PC-3 (cell line): ENCODE measurements around the gene EHD4. TPM values are rescaled to one million over a fixed set of nuclear protein-coding genes. Genes with fewer than 3 reads are reported as not detected.

ENCODE experiments used
- ATAC-seq: fragments of 200-7000 bp; cut with Tn5 transposase; 2 replicates; pipeline ENCODE4 v1.9.1; 2020; ENCODE audit warnings: mild to moderate bottlenecking, moderate library complexity
- BruUV-seq: library from RNA; stranded (reverse); fragments of 400-500 nt; replicated peaks from 2 replicates; lab custom pipeline; 2021; lab: Mats Ljungman, UMichigan
- CTCF ChIA-PET: fragments of 300-600 bp; sonication (Branson Sonifier 250); formaldehyde crosslinking; loops from one replicate; lab custom pipeline; 2022; ENCODE audit warnings: antibody characterized with exemption; lab: Charles Lee
- POLR2A ChIA-PET: fragments of 300-600 bp; sonication (Branson Sonifier 250); formaldehyde crosslinking; loops from one replicate; lab custom pipeline; 2022; ENCODE audit warnings: antibody characterized with exemption; ENCODE audit not compliant: unreplicated experiment; lab: Charles Lee
- DNase-seq: peaks from one replicate; pipeline ENCODE4 v3.0.0-alpha.2; 2015
- H2AFZ ChIP-seq: fragments of 300-600 bp; sonication (generic); 2 replicates; pipeline ENCODE4 v1.6.0; 2016; ENCODE audit warnings: antibody characterized with exemption, low read length
- H3F3A ChIP-seq: fragments of 300-600 bp; sonication (generic); one replicate; pipeline ENCODE4 v1.6.0; 2017; ENCODE audit warnings: antibody characterized with exemption, low read length, control low read depth, mild to moderate bottlenecking; ENCODE audit not compliant: unreplicated experiment
- H3K27ac ChIP-seq: fragments of 300-600 bp; sonication (generic); 2 replicates; pipeline ENCODE4 v1.5.1; 2016; ENCODE audit warnings: mild to moderate bottlenecking, low read length
- H3K27me3 ChIP-seq: fragments of 300-600 bp; sonication (generic); 2 replicates; pipeline ENCODE4 v1.6.1; 2016; ENCODE audit warnings: low read length, mixed read lengths
- H3K36me3 ChIP-seq: fragments of 300-600 bp; sonication (generic); 2 replicates; pipeline ENCODE4 v1.6.1; 2016; ENCODE audit warnings: low read depth, mixed run types, low read length, mixed read lengths
- H3K4me1 ChIP-seq: fragments of 300-600 bp; sonication (generic); 2 replicates; pipeline ENCODE4 v1.5.1; 2016; ENCODE audit warnings: low read length; ENCODE audit not compliant: insufficient read depth
- H3K4me2 ChIP-seq: fragments of 300-600 bp; sonication (generic); 2 replicates; pipeline ENCODE4 v1.6.0; 2016; ENCODE audit warnings: low read length
- H3K4me3 ChIP-seq: fragments of 300-600 bp; sonication (generic); 2 replicates; pipeline ENCODE4 v1.5.1; 2016; ENCODE audit warnings: mild to moderate bottlenecking, low read length, mixed read lengths
- H3K79me2 ChIP-seq: fragments of 300-600 bp; sonication (generic); 2 replicates; pipeline ENCODE4 v1.6.1; 2017; ENCODE audit warnings: low read length, mixed read lengths
- H3K9ac ChIP-seq: fragments of 300-600 bp; sonication (generic); 2 replicates; pipeline ENCODE4 v1.6.0; 2016; ENCODE audit warnings: mild to moderate bottlenecking, low read length
- H3K9me2 ChIP-seq: fragments of 300-600 bp; sonication (generic); replicated peaks from 2 replicates; pipeline ENCODE4 v1.6.1; 2016; ENCODE audit warnings: mixed run types, low read length, mixed read lengths
- H3K9me3 ChIP-seq: fragments of 300-600 bp; sonication (generic); 2 replicates; pipeline ENCODE4 v1.6.1; 2016; ENCODE audit warnings: low read length, mixed read lengths
- H4K20me1 ChIP-seq: fragments of 300-600 bp; sonication (generic); 2 replicates; pipeline ENCODE4 v1.6.1; 2016; ENCODE audit warnings: low read length, mixed read lengths
- EZH2 ChIP-seq: fragments of 300-600 bp; sonication (generic); IDR thresholded peaks from one replicate; pipeline ENCODE4 v1.6.1; 2017; ENCODE audit warnings: antibody characterized with exemption, mild to moderate bottlenecking, low read length; ENCODE audit not compliant: unreplicated experiment
- EZH2phosphoT487 ChIP-seq: fragments of 300-600 bp; sonication (generic); IDR thresholded peaks from 2 replicates; pipeline ENCODE4 v1.6.1; 2018; ENCODE audit warnings: mild to moderate bottlenecking, antibody characterized with exemption, low read length, borderline replicate concordance
- intact Hi-C: fragments of 100-400 bp; cut with micrococcal nuclease; formaldehyde crosslinking; loops from 2 replicates; pipeline ENCODE4 v1.9.0; 2023
- total RNA-seq: library from RNA; depleted of rRNA; stranded (reverse); fragments of >200 nt; gene quantifications from 2 replicates; pipeline ENCODE4 v1.2.3, GENCODE V29; 2014
- TF ChIP-seq, protein P1 (sequence below): fragments of 300-600 bp; sonication (generic); conservative IDR thresholded peaks from 2 replicates; pipeline ENCODE4 v1.5.1; 2017; ENCODE audit warnings: antibody characterized with exemption, low read depth, mild to moderate bottlenecking, low read length

The EHD4 gene
- total RNA-seq, 1 experiment from 2014 or later, result 57.8 TPM

- TF ChIP-seq EZH2phosphoT487 (no peak), EZH2 (no peak)
- TF ChIP-seq, protein P1, sequence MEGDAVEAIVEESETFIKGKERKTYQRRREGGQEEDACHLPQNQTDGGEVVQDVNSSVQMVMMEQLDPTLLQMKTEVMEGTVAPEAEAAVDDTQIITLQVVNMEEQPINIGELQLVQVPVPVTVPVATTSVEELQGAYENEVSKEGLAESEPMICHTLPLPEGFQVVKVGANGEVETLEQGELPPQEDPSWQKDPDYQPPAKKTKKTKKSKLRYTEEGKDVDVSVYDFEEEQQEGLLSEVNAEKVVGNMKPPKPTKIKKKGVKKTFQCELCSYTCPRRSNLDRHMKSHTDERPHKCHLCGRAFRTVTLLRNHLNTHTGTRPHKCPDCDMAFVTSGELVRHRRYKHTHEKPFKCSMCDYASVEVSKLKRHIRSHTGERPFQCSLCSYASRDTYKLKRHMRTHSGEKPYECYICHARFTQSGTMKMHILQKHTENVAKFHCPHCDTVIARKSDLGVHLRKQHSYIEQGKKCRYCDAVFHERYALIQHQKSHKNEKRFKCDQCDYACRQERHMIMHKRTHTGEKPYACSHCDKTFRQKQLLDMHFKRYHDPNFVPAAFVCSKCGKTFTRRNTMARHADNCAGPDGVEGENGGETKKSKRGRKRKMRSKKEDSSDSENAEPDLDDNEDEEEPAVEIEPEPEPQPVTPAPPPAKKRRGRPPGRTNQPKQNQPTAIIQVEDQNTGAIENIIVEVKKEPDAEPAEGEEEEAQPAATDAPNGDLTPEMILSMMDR, result peak; percentile 30; the same call in 1 of the 2 replicates
- H3K27ac ChIP-seq, result no peak overlapping the region
- H4K20me1 ChIP-seq, result no peaks in the 10 kb centered on the region
- no peaks in the 10 kb centered on the region for H3K27me3 ChIP-seq
- no peak for DNase-seq
- no peaks in the 10 kb centered on the region for H3K9me3 ChIP-seq
- no TSS peak for BruUV-seq
- ChIA-PET POLR2A (no interaction called here), CTCF (no interaction called here)
- H3K36me3 ChIP-seq, result no peaks in the 10 kb centered on the region
- intact Hi-C loops, result no loop called here
- peaks cover 3% of the 10 kb centered on the region; the same call in 1 of the 2 replicates for H3K4me1 ChIP-seq
- H3K9me2 ChIP-seq, result no peaks in the 10 kb centered on the region
- no peak overlapping the region for H2AFZ ChIP-seq
- H3K4me2 ChIP-seq, result no peak overlapping the region
- no peaks in the 10 kb centered on the region for H3K79me2 ChIP-seq
- no peak for ATAC-seq
- no peaks in the 10 kb centered on the region for H3F3A ChIP-seq
- no peak overlapping the region for H3K9ac ChIP-seq
- H3K4me3 ChIP-seq, result no peak overlapping the region
These were observed 112.1 kb downstream of the EHD4 start for GRCh38 chr15:41860049-41860828.

GRCh38 chr15:41858756-41859155 lies 113.6 kb downstream of the EHD4 start:
- no peak overlapping the region for H3K4me2 ChIP-seq
- H3K79me2 ChIP-seq, result no peaks in the 10 kb centered on the region
- H4K20me1 ChIP-seq, result no peaks in the 10 kb centered on the region
- ChIA-PET POLR2A (no interaction called here), CTCF (no interaction called here)
- no peak overlapping the region for H3K9ac ChIP-seq
- no peaks in the 10 kb centered on the region for H3K9me2 ChIP-seq
- no peak overlapping the region for H3K4me3 ChIP-seq
- no peaks in the 10 kb centered on the region for H3F3A ChIP-seq
- DNase-seq (no peak), ATAC-seq (no peak)
- no TSS peak for BruUV-seq
- intact Hi-C loops, result no loop called here
- no peaks in the 10 kb centered on the region for H3K9me3 ChIP-seq
- no peaks in the 10 kb centered on the region for H3K4me1 ChIP-seq
- H2AFZ ChIP-seq, result no peak overlapping the region
- no peaks in the 10 kb centered on the region for H3K27me3 ChIP-seq
- H3K27ac ChIP-seq, result no peak overlapping the region
- TF ChIP-seq, protein P1, result 0 out of 2 replicates have a peak, but pooled peaks have one; percentile 14
- TF ChIP-seq EZH2, result no peak
- no peaks in the 10 kb centered on the region for H3K36me3 ChIP-seq

GRCh38 chr15:41857316-41857715 lies 115.0 kb downstream of the EHD4 start:
- ChIA-PET CTCF (no interaction called here), POLR2A (no interaction called here)
- H3K79me2 ChIP-seq, result no peaks in the 10 kb centered on the region
- no peak overlapping the region for H3K27ac ChIP-seq
- H2AFZ ChIP-seq, result no peak overlapping the region
- no peak for TF ChIP-seq EZH2phosphoT487
- no peak for TF ChIP-seq EZH2
- TF ChIP-seq, protein P1, result no peak
- H3K9me2 ChIP-seq, result no peaks in the 10 kb centered on the region
- BruUV-seq, result no TSS peak
- intact Hi-C loops, result no loop called here
- ATAC-seq, result no peak
- no peaks in the 10 kb centered on the region for H4K20me1 ChIP-seq
- no peaks in the 10 kb centered on the region for H3K9me3 ChIP-seq
- no peaks in the 10 kb centered on the region for H3F3A ChIP-seq
- H3K4me3 ChIP-seq, result no peak overlapping the region
- H3K4me1 ChIP-seq, result no peaks in the 10 kb centered on the region
- no peaks in the 10 kb centered on the region for H3K27me3 ChIP-seq
- no peak for DNase-seq
- H3K36me3 ChIP-seq, result no peaks in the 10 kb centered on the region
- H3K9ac ChIP-seq, result no peak overlapping the region
- H3K4me2 ChIP-seq, result no peak overlapping the region
